Vagina (tissue), 2 donors: ENCODE data around the gene ZNF625.

Experiments
- POLR2AphosphoS5 ChIP-seq, 2 donors: sonication (generic); formaldehyde crosslinking; IDR thresholded peaks; one replicate each; pipeline ENCODE4 v1.9.0; 2017; ENCODE audit warnings: antibody characterized with exemption in 2 of 2, mild to moderate bottlenecking in 2 of 2, low read depth in 1 of 2; ENCODE audit not compliant: insufficient read depth in 1 of 2
- TF ChIP-seq, protein P1 (sequence below), 3 experiments: fragments of 450-650 bp in 2 of 3; fragments of 200-600 bp in 1 of 3; sonication (generic) in 1 of 3; IDR thresholded peaks; one replicate each; pipeline ENCODE4 v1.5.1; 2017 to 2019; ENCODE audit warnings: antibody characterized with exemption in 3 of 3, mild to moderate bottlenecking in 2 of 3, moderate library complexity in 2 of 3

- TF ChIP-seq, protein P1, sequence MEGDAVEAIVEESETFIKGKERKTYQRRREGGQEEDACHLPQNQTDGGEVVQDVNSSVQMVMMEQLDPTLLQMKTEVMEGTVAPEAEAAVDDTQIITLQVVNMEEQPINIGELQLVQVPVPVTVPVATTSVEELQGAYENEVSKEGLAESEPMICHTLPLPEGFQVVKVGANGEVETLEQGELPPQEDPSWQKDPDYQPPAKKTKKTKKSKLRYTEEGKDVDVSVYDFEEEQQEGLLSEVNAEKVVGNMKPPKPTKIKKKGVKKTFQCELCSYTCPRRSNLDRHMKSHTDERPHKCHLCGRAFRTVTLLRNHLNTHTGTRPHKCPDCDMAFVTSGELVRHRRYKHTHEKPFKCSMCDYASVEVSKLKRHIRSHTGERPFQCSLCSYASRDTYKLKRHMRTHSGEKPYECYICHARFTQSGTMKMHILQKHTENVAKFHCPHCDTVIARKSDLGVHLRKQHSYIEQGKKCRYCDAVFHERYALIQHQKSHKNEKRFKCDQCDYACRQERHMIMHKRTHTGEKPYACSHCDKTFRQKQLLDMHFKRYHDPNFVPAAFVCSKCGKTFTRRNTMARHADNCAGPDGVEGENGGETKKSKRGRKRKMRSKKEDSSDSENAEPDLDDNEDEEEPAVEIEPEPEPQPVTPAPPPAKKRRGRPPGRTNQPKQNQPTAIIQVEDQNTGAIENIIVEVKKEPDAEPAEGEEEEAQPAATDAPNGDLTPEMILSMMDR (IDR thresholded peaks at IDR 0.05) = no peak
- no peak for TF ChIP-seq POLR2AphosphoS5 (IDR thresholded peaks at IDR 0.05; ENCODE audit: insufficient read depth in 1 of 2, low read depth in 1 of 2)
Observed at GRCh38 chr19:12166626-12167025, 10.1 kb upstream of the ZNF625 start.
